Small intestine (tissue), 7 donors: Measurements from ENCODE around the gene CRAT. TPM values are rescaled to one million over a fixed set of nuclear protein-coding genes. Genes with fewer than 3 reads are reported as not detected.

Experiments
- DNase-seq, 2 donors: peaks; one replicate each; pipeline versions ENCODE4 v3.0.0 to v3.0.0-alpha.2; 2013
- FAIRE-seq: peaks from 2 replicates; lab custom pipeline; 2012; peaks lifted over from hg19 to GRCh38; lab: Jason Lieb, UNC
- H3K27ac ChIP-seq, 3 donors: one replicate each; pipeline ENCODE4 v1.5.1; 2013; ENCODE audit warnings: low read length in 2 of 3, mild to moderate bottlenecking in 2 of 3, control low read depth in 1 of 3, inconsistent platforms in 1 of 3, low read depth in 1 of 3, moderate library complexity in 1 of 3
- H3K27me3 ChIP-seq, 3 donors: one replicate each; pipeline ENCODE4 v1.6.1; 2013; ENCODE audit warnings: low read length in 3 of 3, inconsistent platforms in 1 of 3; ENCODE audit not compliant: control insufficient read depth in 3 of 3, insufficient read depth in 3 of 3
- H3K36me3 ChIP-seq, 3 donors: one replicate each; pipeline ENCODE4 v1.6.1; 2013; ENCODE audit warnings: low read length in 3 of 3, inconsistent platforms in 1 of 3, low read depth in 1 of 3, mild to moderate bottlenecking in 1 of 3, moderate library complexity in 1 of 3; ENCODE audit not compliant: control insufficient read depth in 3 of 3, insufficient read depth in 2 of 3
- H3K4me1 ChIP-seq, 3 donors: one replicate each; pipeline ENCODE4 v1.6.1; 2013; ENCODE audit warnings: low read length in 2 of 3, inconsistent platforms in 1 of 3, low read depth in 1 of 3, mild to moderate bottlenecking in 1 of 3, moderate library complexity in 1 of 3; ENCODE audit not compliant: control insufficient read depth in 3 of 3, insufficient read depth in 2 of 3
- H3K4me3 ChIP-seq, 3 donors: one replicate each; pipeline ENCODE4 v1.5.1; 2013; ENCODE audit warnings: low read length in 3 of 3, control low read depth in 1 of 3, inconsistent platforms in 1 of 3, low read depth in 1 of 3, mild to moderate bottlenecking in 1 of 3, moderate library complexity in 1 of 3
- H3K9me3 ChIP-seq, 2 donors: one replicate each; pipeline ENCODE4 v1.6.1; 2013; ENCODE audit warnings: low read depth in 1 of 2, low read length in 1 of 2; ENCODE audit not compliant: control insufficient read depth in 2 of 2, insufficient read depth in 1 of 2
- WGBS, 3 donors: extraction: QIAGEN DNeasy Blood & Tissue Kit; methylation state at CpG; one replicate each; pipeline ENCODE4 v1.1.7; 2013; 5-methylcytosine and 5-hydroxymethylcytosine counted together
- polyA plus RNA-seq, 4 donors: library from polyadenylated mRNA; stranded (reverse) in 3 of 4; unstranded in 1 of 4; fragments of 200-250 nt in 3 of 4; fragments of 120-200 nt in 1 of 4; gene quantifications; one replicate each; pipeline versions ENCODE4 v1.2.1 to v1.2.3, GENCODE V29; 2013
- donor health status: healthy with polysubstance abuse.
- donor health status: control.
- donor health status: control.
- donor health status: Bipolar disorder and iron deficiency.
- donor health status: healthy.

The CRAT gene
- polyA plus RNA-seq, 4 donors = 55.0 to 122 (median 97.7) TPM

GRCh38 chr9:129148463-129149204, 38.0 kb upstream of the CRAT start:
- no peak for DNase-seq
- Histone ChIP-seq H3K4me3 (no peak overlapping the region), H3K4me1 (peaks cover 0 to 20% (median 0%) of the 10 kb centered on the region in 3 donors), H3K27me3 (no peaks in the 10 kb centered on the region), H3K27ac (no peak overlapping the region), H3K36me3 (peaks cover 0 to 91% (median 3%) of the 10 kb centered on the region in 3 donors), H3K9me3 (no peaks in the 10 kb centered on the region)
- WGBS, 3 donors = 75 to 83% (median 81%) methylated on average over 6 of the region's 6 CpGs
- no peak for FAIRE-seq

- Histone ChIP-seq H3K4me3 (no peak overlapping the region), H3K9me3 (no peaks in the 10 kb centered on the region), H3K4me1 (peaks cover 0 to 40% (median 0%) of the 10 kb centered on the region in 3 donors), H3K36me3 (peaks cover 0 to 96% (median 4%) of the 10 kb centered on the region in 3 donors), H3K27ac (peak overlapping the region; percentile 56 to 72 (median 71)), H3K27me3 (no peaks in the 10 kb centered on the region)
- no peak for DNase-seq
- no peak for FAIRE-seq
- 57 to 85% (median 80%) methylated on average over 7 to 8 of the region's 8 CpGs for WGBS, 3 donors
Observed at GRCh38 chr9:129146441-129146941, 35.9 kb upstream of the CRAT start.

GRCh38 chr9:129145841-129146292, 35.3 kb upstream of the CRAT start:
- Histone ChIP-seq H3K36me3 (peaks cover 0 to 92% (median 4%) of the 10 kb centered on the region in 3 donors), H3K27ac (peak overlapping the region; percentile 56 to 72 (median 71)), H3K9me3 (no peaks in the 10 kb centered on the region), H3K4me3 (no peak overlapping the region), H3K27me3 (no peaks in the 10 kb centered on the region), H3K4me1 (peaks cover 0 to 47% (median 6%) of the 10 kb centered on the region in 3 donors)
- 56 to 85% (median 83%) methylated on average over 7 of the region's 7 CpGs for WGBS, 3 donors
- no peak for FAIRE-seq
- DNase-seq = peak in 1 of 2 donors; percentile 71

GRCh38 chr9:129145316-129145715, 34.7 kb upstream of the CRAT start:
- no peak for DNase-seq
- peaks cover 0 to 87% (median 4%) of the 10 kb centered on the region in 3 donors for H3K36me3 ChIP-seq
- no peak for FAIRE-seq
- H3K4me1 ChIP-seq = peaks cover 0 to 51% (median 11%) of the 10 kb centered on the region in 3 donors
- peak overlapping the region; percentile 56 to 72 (median 71) for H3K27ac ChIP-seq
- H3K27me3 ChIP-seq = no peaks in the 10 kb centered on the region
- no peaks in the 10 kb centered on the region for H3K9me3 ChIP-seq
- 63 to 86% (median 83%) methylated on average over 2 of the region's 2 CpGs for WGBS, 3 donors
- H3K4me3 ChIP-seq = no peak overlapping the region

GRCh38 chr9:129143031-129143927, 32.7 kb upstream of the CRAT start:
- Histone ChIP-seq H3K36me3 (peaks cover 0 to 76% (median 4%) of the 10 kb centered on the region in 3 donors), H3K4me1 (peaks cover 0 to 69% (median 14%) of the 10 kb centered on the region in 3 donors), H3K27me3 (no peaks in the 10 kb centered on the region), H3K27ac (peak overlapping the region; percentile 41 to 100 (median 99)), H3K9me3 (no peaks in the 10 kb centered on the region), H3K4me3 (no peak overlapping the region)
- DNase-seq (peak; percentile 84 to 89), FAIRE-seq (no peak)
- WGBS, 3 donors = 46 to 66% (median 59%) methylated on average over 13 to 14 of the region's 14 CpGs

GRCh38 chr9:129142138-129142935, 31.7 kb upstream of the CRAT start:
- Histone ChIP-seq H3K27ac (peak overlapping the region in 2 of 3 donors; percentile 99 to 100), H3K4me1 (peaks cover 0 to 73% (median 14%) of the 10 kb centered on the region in 3 donors), H3K4me3 (no peak overlapping the region), H3K9me3 (no peaks in the 10 kb centered on the region), H3K27me3 (no peaks in the 10 kb centered on the region), H3K36me3 (peaks cover 0 to 76% (median 4%) of the 10 kb centered on the region in 3 donors)
- WGBS, 3 donors = 67 to 87% (median 77%) methylated on average over 15 of the region's 15 CpGs
- FAIRE-seq (no peak), DNase-seq (no peak)

GRCh38 chr9:129141066-129142041, 30.8 kb upstream of the CRAT start:
- Histone ChIP-seq H3K36me3 (peaks cover 0 to 76% (median 8%) of the 10 kb centered on the region in 3 donors), H3K27me3 (no peaks in the 10 kb centered on the region), H3K27ac (peak overlapping the region; percentile 69 to 100 (median 99)), H3K4me3 (peak overlapping the region in 1 of 3 donors; percentile 3), H3K9me3 (no peaks in the 10 kb centered on the region), H3K4me1 (peaks cover 0 to 69% (median 14%) of the 10 kb centered on the region in 3 donors)
- WGBS, 3 donors = 22 to 61% (median 49%) methylated on average over 12 to 13 of the region's 13 CpGs
- FAIRE-seq = no peak
- DNase-seq = peak; percentile 33 to 67
